Body of pancreas (tissue), 4 donors: ENCODE data around the gene S100B. TPM values are rescaled to one million over a fixed set of nuclear protein-coding genes. Genes with fewer than 3 reads are reported as not detected.
"Not testable (repeated sequence)": the region's sequence is repeated elsewhere in the genome, so short reads cannot be mapped to it uniquely, and the experiment has no call there.

ENCODE experiments used
- ATAC-seq: fragments of 150-250 bp; one replicate; pipeline ENCODE4 v1.9.1; 2016
- DNase-seq, 4 donors: peaks; one replicate each; pipeline ENCODE4 v3.0.0-alpha.2; 2019
- H3K27ac ChIP-seq, 4 donors: fragments of 200-600 bp; sonication (generic); 1 replicate in 3 of 4; 2 replicates in 1 of 4; pipeline versions ENCODE4 v1.5.1 to v1.6.1; 2016 to 2019; ENCODE audit warnings: mild to moderate bottlenecking in 1 of 4, mixed read lengths in 1 of 4, moderate library complexity in 1 of 4
- H3K27me3 ChIP-seq, 2 donors: fragments of 200-600 bp; sonication (generic); one replicate each; pipeline ENCODE4 v1.6.0; 2016; ENCODE audit warnings: mild to moderate bottlenecking in 1 of 2
- H3K36me3 ChIP-seq, 2 donors: fragments of 200-600 bp; sonication (generic); replicated peaks in 1 of 2; 2 replicates each; pipeline ENCODE4 v1.5.1; 2016; ENCODE audit warnings: low read depth in 2 of 2; ENCODE audit not compliant: insufficient read depth in 1 of 2
- H3K4me1 ChIP-seq: fragments of 200-600 bp; sonication (generic); one replicate; pipeline ENCODE4 v1.6.0; 2016
- H3K4me3 ChIP-seq, 2 donors: fragments of 200-600 bp; sonication (generic); 1 replicate in 1 of 2; 2 replicates in 1 of 2; pipeline ENCODE4 v1.5.1; 2016 to 2019
- H3K9me3 ChIP-seq, 3 donors: fragments of 200-600 bp; sonication (generic); 1 replicate in 2 of 3; 2 replicates in 1 of 3; pipeline ENCODE4 v1.5.1; 2016
- CTCF ChIP-seq, 7 experiments: fragments of 450-650 bp in 4 of 7; fragments of 200-600 bp in 3 of 7; sonication (generic) in 3 of 7; IDR thresholded peaks; one replicate each; pipeline ENCODE4 v1.5.1; 2016 to 2019; ENCODE audit warnings: antibody characterized with exemption in 7 of 7
- POLR2A ChIP-seq, 3 donors: fragments of 450-650 bp; IDR thresholded peaks; one replicate each; pipeline ENCODE4 v1.6.1; 2016; ENCODE audit warnings: antibody characterized with exemption in 3 of 3, mild to moderate bottlenecking in 2 of 3
- WGBS, 2 donors: methylation state at CpG; one replicate each; pipeline ENCODE4 v1.1.5; 2017; 5-methylcytosine and 5-hydroxymethylcytosine counted together
- intact Hi-C: fragments of 100-400 bp; cut with DNase I; formaldehyde crosslinking; loops from one replicate; pipeline ENCODE4 v1.15.1; 2023
- total RNA-seq, 2 donors: library from RNA; depleted of rRNA; stranded (reverse); fragments of >200 nt; gene quantifications; one replicate each; pipeline ENCODE4 v1.1.0, GENCODE V29; 2016

The S100B gene
- total RNA-seq, 2 donors from 2014 or later, result 2.6 to 33.9 TPM

- Histone ChIP-seq H3K9me3 (peaks cover 0 to 11% (median 0%) of the 10 kb centered on the region in 3 donors), H3K4me3 (no peak overlapping the region), H3K4me1 (no peaks in the 10 kb centered on the region), H3K27me3 (no peaks in the 10 kb centered on the region), H3K27ac (no peak overlapping the region), H3K36me3 (no peaks in the 10 kb centered on the region)
- 95 to 100% methylated on average over 1 to 5 of the region's 5 CpGs for WGBS, 2 donors
- no peak for DNase-seq
- intact Hi-C loops, result no loop called here
- TF ChIP-seq CTCF (IDR thresholded peaks at IDR 0.05), result no peak
- TF ChIP-seq POLR2A (IDR thresholded peaks at IDR 0.05), result no peak
- ATAC-seq, result no peak
Measured at GRCh38 chr21:46581780-46582307, 23.0 kb downstream of the S100B start.

GRCh38 chr21:46579394-46579793 lies 25.5 kb downstream of the S100B start:
- DNase-seq, H3K4me1 ChIP-seq, intact Hi-C loops, H3K36me3 ChIP-seq, ATAC-seq, H3K27me3 ChIP-seq, H3K27ac ChIP-seq, H3K4me3 ChIP-seq: not testable (repeated sequence)
- H3K9me3 ChIP-seq, result peaks cover 0 to 11% (median 0%) of the 10 kb centered on the region in 3 donors
- WGBS, 2 donors, result 89 to 96% methylated on average over 2 of the region's 2 CpGs

- H3K27me3 ChIP-seq, H3K4me3 ChIP-seq, H3K4me1 ChIP-seq, H3K36me3 ChIP-seq, intact Hi-C loops, ATAC-seq, DNase-seq, H3K27ac ChIP-seq: not testable (repeated sequence)
- peaks cover 0 to 11% (median 0%) of the 10 kb centered on the region in 3 donors for H3K9me3 ChIP-seq
- 92 to 96% methylated on average over 5 of the region's 5 CpGs for WGBS, 2 donors
Measured at GRCh38 chr21:46577786-46578185, 27.1 kb downstream of the S100B start.

GRCh38 chr21:46572850-46573249 lies 32.0 kb downstream of the S100B start:
- Histone ChIP-seq H3K27me3 (no peaks in the 10 kb centered on the region), H3K4me3 (no peak overlapping the region), H3K4me1 (no peaks in the 10 kb centered on the region), H3K9me3 (no peaks in the 10 kb centered on the region), H3K36me3 (peaks cover 0 to 6% of the 10 kb centered on the region in 2 donors), H3K27ac (no peak overlapping the region)
- DNase-seq (no peak), ATAC-seq (no peak)
- WGBS, 2 donors, result 83 to 100% methylated on average over 1 of the region's 1 CpG
- no peak for TF ChIP-seq CTCF (IDR thresholded peaks at IDR 0.05)
- TF ChIP-seq POLR2A (IDR thresholded peaks at IDR 0.05), result no peak
- intact Hi-C loops, result no loop called here

GRCh38 chr21:46570631-46571030 lies 34.3 kb downstream of the S100B start:
- no peaks in the 10 kb centered on the region for H3K4me1 ChIP-seq
- DNase-seq, result no peak
- H3K4me3 ChIP-seq, result no peak overlapping the region
- H3K27me3 ChIP-seq, result no peaks in the 10 kb centered on the region
- TF ChIP-seq CTCF (IDR thresholded peaks at IDR 0.05), result no peak
- no peak for TF ChIP-seq POLR2A (IDR thresholded peaks at IDR 0.05)
- no peak overlapping the region for H3K27ac ChIP-seq
- H3K9me3 ChIP-seq, result no peaks in the 10 kb centered on the region
- no peak for ATAC-seq
- H3K36me3 ChIP-seq, result peaks cover 0 to 19% of the 10 kb centered on the region in 2 donors
- intact Hi-C loops, result no loop called here

- peaks cover 0 to 21% of the 10 kb centered on the region in 2 donors for H3K36me3 ChIP-seq
Measured at GRCh38 chr21:46570119-46570518, 34.8 kb downstream of the S100B start.

More at GRCh38 chr21:46570119-46570518, 34.8 kb downstream of the S100B start:
- no peak for TF ChIP-seq POLR2A (IDR thresholded peaks at IDR 0.05)
- no peak for TF ChIP-seq CTCF (IDR thresholded peaks at IDR 0.05)
- Histone ChIP-seq H3K4me3 (no peak overlapping the region), H3K27ac (no peak overlapping the region), H3K27me3 (no peaks in the 10 kb centered on the region), H3K9me3 (no peaks in the 10 kb centered on the region), H3K4me1 (no peaks in the 10 kb centered on the region)
- 58 to 66% methylated on average over 2 of the region's 2 CpGs for WGBS, 2 donors
- intact Hi-C loops, result no loop called here
- DNase-seq (no peak), ATAC-seq (no peak)
